BE2C (cell line): ENCODE measurements around the gene NR3C1.

Experiments
- DNase-seq: peaks from one replicate; pipeline ENCODE4 v3.0.0-alpha.2; 2020
- H3K27me3 ChIP-seq: fragments of 250-450 bp; sonication (Bioruptor Pico); 2 replicates; pipeline ENCODE4 v1.5.1; 2020; ENCODE audit warnings: mild to moderate bottlenecking
- H3K36me3 ChIP-seq: fragments of 250-450 bp; sonication (Bioruptor Pico); 2 replicates; pipeline ENCODE4 v1.5.1; 2020; ENCODE audit warnings: mild to moderate bottlenecking
- H3K4me1 ChIP-seq: fragments of 250-450 bp; sonication (Bioruptor Pico); 2 replicates; pipeline ENCODE4 v1.5.1; 2020
- H3K4me3 ChIP-seq: 2 replicates; pipeline ENCODE4 v1.5.1; 2011; ENCODE audit warnings: low read depth, low read length
- H3K9me3 ChIP-seq: fragments of 250-450 bp; sonication (Bioruptor Pico); 2 replicates; pipeline ENCODE4 v1.5.1; 2020
- CTCF ChIP-seq: IDR thresholded peaks from 2 replicates; pipeline ENCODE4 v1.5.1; 2012; ENCODE audit warnings: mild to moderate bottlenecking, low read depth, low read length

Gene NR3C1

GRCh38 chr5:143376911-143377813, 26.3 kb downstream of the NR3C1 start:
- Histone ChIP-seq H3K36me3 (no peaks in the 10 kb centered on the region), H3K27me3 (peaks cover 3% of the 10 kb centered on the region; the same call in 1 of the 2 replicates), H3K4me1 (no peaks in the 10 kb centered on the region), H3K4me3 (no peak overlapping the region), H3K9me3 (no peaks in the 10 kb centered on the region)
- TF ChIP-seq CTCF, result no peak
- DNase-seq, result no peak

- no peaks in the 10 kb centered on the region for H3K9me3 ChIP-seq
- no peak for TF ChIP-seq CTCF
- peaks cover 3% of the 10 kb centered on the region; the same call in 1 of the 2 replicates for H3K27me3 ChIP-seq
- H3K4me1 ChIP-seq, result no peaks in the 10 kb centered on the region
- no peak overlapping the region for H3K4me3 ChIP-seq
- no peaks in the 10 kb centered on the region for H3K36me3 ChIP-seq
- DNase-seq, result no peak
Observed at GRCh38 chr5:143376195-143376779, 27.2 kb downstream of the NR3C1 start.

GRCh38 chr5:143374496-143375217, 28.8 kb downstream of the NR3C1 start:
- Histone ChIP-seq H3K36me3 (no peaks in the 10 kb centered on the region), H3K4me1 (no peaks in the 10 kb centered on the region), H3K4me3 (no peak overlapping the region), H3K27me3 (peaks cover 3% of the 10 kb centered on the region; the same call in 1 of the 2 replicates), H3K9me3 (no peaks in the 10 kb centered on the region)
- no peak for TF ChIP-seq CTCF
- DNase-seq, result no peak

GRCh38 chr5:143373076-143373475, 30.4 kb downstream of the NR3C1 start:
- H3K4me1 ChIP-seq, result no peaks in the 10 kb centered on the region
- no peaks in the 10 kb centered on the region for H3K9me3 ChIP-seq
- DNase-seq, result no peak
- no peak overlapping the region for H3K4me3 ChIP-seq
- no peak for TF ChIP-seq CTCF
- peaks cover 3% of the 10 kb centered on the region; the same call in 1 of the 2 replicates for H3K27me3 ChIP-seq
- no peaks in the 10 kb centered on the region for H3K36me3 ChIP-seq

- no peaks in the 10 kb centered on the region for H3K4me1 ChIP-seq
- no peaks in the 10 kb centered on the region for H3K36me3 ChIP-seq
- peaks cover 3% of the 10 kb centered on the region; the same call in 1 of the 2 replicates for H3K27me3 ChIP-seq
- no peak for TF ChIP-seq CTCF
- no peak overlapping the region for H3K4me3 ChIP-seq
- H3K9me3 ChIP-seq, result no peaks in the 10 kb centered on the region
- no peak for DNase-seq
Observed at GRCh38 chr5:143372187-143372829, 31.2 kb downstream of the NR3C1 start.
